Measurements from ENCODE around the gene CGREF1.

CGREF1 gene

GRCh38 chr2:27118525-27119329 is at the start of gene CGREF1:
CGREF1 (minus strand) TSS chr2:27119128; CDS start chr2:27104366, 14,762 bp downstream.
- peak; percentile 59 for DNase-seq (ENCODE audit: low spot score)
- FAIRE-seq = peak; percentile 93

GRCh38 chr2:27164960-27165763 is 46.2 kb upstream of the CGREF1 start:
- DNase-seq (ENCODE audit: low spot score) (no peak), FAIRE-seq (no peak)

- DNase-seq (ENCODE audit: low spot score) (peak; percentile 63), FAIRE-seq (no peak)
These were observed 43.5 kb upstream of the CGREF1 start for GRCh38 chr2:27162151-27163121.

- no peak for DNase-seq (ENCODE audit: low spot score)
- FAIRE-seq = no peak
These were observed 41.3 kb upstream of the CGREF1 start for GRCh38 chr2:27160191-27160590.

- no peak for FAIRE-seq
- DNase-seq (ENCODE audit: low spot score) = no peak
These were observed 40.3 kb upstream of the CGREF1 start for GRCh38 chr2:27159271-27159670.

- FAIRE-seq (no peak), DNase-seq (ENCODE audit: low spot score) (no peak)
These were observed 39.5 kb upstream of the CGREF1 start for GRCh38 chr2:27158468-27158867.

GRCh38 chr2:27155069-27155520 is 36.2 kb upstream of the CGREF1 start:
- no peak for FAIRE-seq
- DNase-seq (ENCODE audit: low spot score) = no peak

GRCh38 chr2:27154488-27154887 is 35.6 kb upstream of the CGREF1 start:
- FAIRE-seq = no peak
- no peak for DNase-seq (ENCODE audit: low spot score)

GRCh38 chr2:27152796-27153464 is 34.0 kb upstream of the CGREF1 start:
- FAIRE-seq = no peak
- DNase-seq (ENCODE audit: low spot score) = peak; percentile 41

- no peak for FAIRE-seq
- DNase-seq (ENCODE audit: low spot score) = no peak
These were observed 33.3 kb upstream of the CGREF1 start for GRCh38 chr2:27152102-27152795.

GRCh38 chr2:27150639-27151230 is 31.8 kb upstream of the CGREF1 start:
- FAIRE-seq = peak; percentile 40

GRCh38 chr2:27149570-27150405 is 30.9 kb upstream of the CGREF1 start:
- FAIRE-seq (peak; percentile 35), DNase-seq (ENCODE audit: low spot score) (no peak)

More at GRCh38 chr2:27150639-27151230, 31.8 kb upstream of the CGREF1 start:
- DNase-seq (ENCODE audit: low spot score) = no peak

GRCh38 chr2:27148801-27149439 is 30.0 kb upstream of the CGREF1 start, which contains the start of gene TCF23:
TCF23 (plus strand) TSS chr2:27149004; CDS start chr2:27149134, 130 bp downstream.
- DNase-seq (ENCODE audit: low spot score) = no peak
- FAIRE-seq = no peak

GRCh38 chr2:27147935-27148334 is 29.0 kb upstream of the CGREF1 start:
- no peak for FAIRE-seq
- DNase-seq (ENCODE audit: low spot score) = no peak

GRCh38 chr2:27145682-27146081 is 26.8 kb upstream of the CGREF1 start:
- no peak for DNase-seq (ENCODE audit: low spot score)
- no peak for FAIRE-seq

GRCh38 chr2:27143285-27143684 is 24.4 kb upstream of the CGREF1 start:
- DNase-seq (ENCODE audit: low spot score) = no peak
- FAIRE-seq = no peak

GRCh38 chr2:27139310-27139709 is 20.4 kb upstream of the CGREF1 start, which contains the start of gene PRR30:
PRR30 (minus strand) TSS chr2:27139410; CDS start chr2:27138329, 1,081 bp downstream.
- DNase-seq (ENCODE audit: low spot score) (no peak), FAIRE-seq (no peak)

GRCh38 chr2:27138111-27138510 is 19.2 kb upstream of the CGREF1 start:
- FAIRE-seq = no peak
- no peak for DNase-seq (ENCODE audit: low spot score)

Data from urothelium cell line (cell line).